Mucosa of descending colon (tissue), 3 donors: ENCODE data around the gene DOCK8. TPM values are rescaled to one million over a fixed set of nuclear protein-coding genes. Genes with fewer than 3 reads are reported as not detected.

Experiments
- ATAC-seq: fragments of 200-7000 bp; cut with Tn5 transposase; one replicate; pipeline ENCODE4 v1.9.1; 2020; ENCODE audit warnings: mild to moderate bottlenecking, moderate library complexity
- DNase-seq, 3 donors: peaks; one replicate each; pipeline ENCODE4 v3.0.0-alpha.2; 2020
- H3K36me3 ChIP-seq: fragments of 200-600 bp; one replicate; pipeline ENCODE4 v1.8.0; 2021; ENCODE audit warnings: low read depth, mild to moderate bottlenecking
- H3K4me1 ChIP-seq: fragments of 200-600 bp; one replicate; pipeline ENCODE4 v1.8.0; 2021; ENCODE audit warnings: low read depth, mild to moderate bottlenecking
- H3K4me3 ChIP-seq: fragments of 200-600 bp; one replicate; pipeline ENCODE4 v1.8.0; 2021; ENCODE audit warnings: mild to moderate bottlenecking
- H3K9me3 ChIP-seq: fragments of 200-600 bp; one replicate; pipeline ENCODE4 v1.8.0; 2021; ENCODE audit warnings: mild to moderate bottlenecking
- CTCF ChIP-seq: fragments of 200-600 bp; IDR thresholded peaks from one replicate; pipeline ENCODE4 v1.8.0; 2022; ENCODE audit warnings: antibody characterized with exemption, mild to moderate bottlenecking
- intact Hi-C, 2 donors: fragments of 100-400 bp; cut with DNase I in 1 of 2; cut with micrococcal nuclease in 1 of 2; formaldehyde crosslinking; loops; one replicate each; pipeline versions ENCODE4 v1.11.0 to v1.11.1; 2022; cut with DNase I, micrococcal nuclease
- total RNA-seq, 3 donors: library from RNA; stranded (reverse); fragmentation: NEBNext Ultra II Directional in 2 of 3; extraction: Animal tissue kit (Norgen Biotek cat#: 25700) in 2 of 3; gene quantifications; one replicate each; pipeline versions ENCODE4 v1.2.1 to v1.2.4, GENCODE V29; 2021 to 2023
- donor health status: DM: no; HTN: no; CAD: no; lungs with moderate emphysema.
- donor health status: DM: no; HTN: no; CAD: no.
- donor health status: DM: no; HTN: yes; CAD: no.

Gene DOCK8
- total RNA-seq, 3 donors from 2014 or later, result 13.5 to 16.6 (median 15.7) TPM

GRCh38 chr9:466747-467146 is 252.1 kb downstream of the DOCK8 start:
- ATAC-seq, result no peak
- intact Hi-C loops, result no loop called here
- DNase-seq, result no peak
- no peak for TF ChIP-seq CTCF
- Histone ChIP-seq H3K4me3 (no peak overlapping the region), H3K36me3 (no peaks in the 10 kb centered on the region), H3K4me1 (peaks cover 20% of the 10 kb centered on the region), H3K9me3 (no peaks in the 10 kb centered on the region)

- H3K9me3 ChIP-seq, result no peaks in the 10 kb centered on the region
- no peak for TF ChIP-seq CTCF
- H3K36me3 ChIP-seq, result no peaks in the 10 kb centered on the region
- DNase-seq (peak in 2 of 3 donors; percentile 35 to 44), ATAC-seq (peak; percentile 26)
- intact Hi-C loops, result no loop called here
- no peak overlapping the region for H3K4me3 ChIP-seq
- peaks cover 20% of the 10 kb centered on the region for H3K4me1 ChIP-seq
Observed at GRCh38 chr9:468766-469426, 254.2 kb downstream of the DOCK8 start.

GRCh38 chr9:469672-470551 is 255.2 kb downstream of the DOCK8 start:
- H3K36me3 ChIP-seq, result no peaks in the 10 kb centered on the region
- no peak for TF ChIP-seq CTCF
- no peaks in the 10 kb centered on the region for H3K9me3 ChIP-seq
- peaks cover 20% of the 10 kb centered on the region for H3K4me1 ChIP-seq
- H3K4me3 ChIP-seq, result peak overlapping the region; percentile 19
- intact Hi-C loops, result no loop called here
- peak; percentile 96 for ATAC-seq
- peak; percentile 86 to 91 (median 91) for DNase-seq

GRCh38 chr9:470552-471194 is 256.0 kb downstream of the DOCK8 start:
- DNase-seq (peak; percentile 65 to 69 (median 67)), ATAC-seq (peak; percentile 36)
- H3K9me3 ChIP-seq, result no peaks in the 10 kb centered on the region
- TF ChIP-seq CTCF, result no peak
- H3K4me3 ChIP-seq, result peak overlapping the region; percentile 5
- intact Hi-C loops, result no loop called here
- H3K4me1 ChIP-seq, result peaks cover 20% of the 10 kb centered on the region
- H3K36me3 ChIP-seq, result no peaks in the 10 kb centered on the region

GRCh38 chr9:471320-471719 is 256.7 kb downstream of the DOCK8 start:
- no peak overlapping the region for H3K4me3 ChIP-seq
- DNase-seq, result no peak
- H3K9me3 ChIP-seq, result no peaks in the 10 kb centered on the region
- ATAC-seq, result no peak
- H3K4me1 ChIP-seq, result peaks cover 20% of the 10 kb centered on the region
- intact Hi-C loops, result no loop called here
- TF ChIP-seq CTCF, result no peak
- H3K36me3 ChIP-seq, result no peaks in the 10 kb centered on the region
